GM19023 (cell line): ENCODE results near the gene CCND1.
A peak's percentile ranks its signal among the peaks of the same experiment; 100 is the strongest.

ENCODE experiments used
- ATAC-seq: cut with Tn5 transposase; IDR thresholded peaks from one replicate; pipeline ENCODE4 v1.9.1; 2021; ENCODE audit warnings: mild to moderate bottlenecking, moderate library complexity; ENCODE audit not compliant: unreplicated experiment

Gene CCND1

DNA sequence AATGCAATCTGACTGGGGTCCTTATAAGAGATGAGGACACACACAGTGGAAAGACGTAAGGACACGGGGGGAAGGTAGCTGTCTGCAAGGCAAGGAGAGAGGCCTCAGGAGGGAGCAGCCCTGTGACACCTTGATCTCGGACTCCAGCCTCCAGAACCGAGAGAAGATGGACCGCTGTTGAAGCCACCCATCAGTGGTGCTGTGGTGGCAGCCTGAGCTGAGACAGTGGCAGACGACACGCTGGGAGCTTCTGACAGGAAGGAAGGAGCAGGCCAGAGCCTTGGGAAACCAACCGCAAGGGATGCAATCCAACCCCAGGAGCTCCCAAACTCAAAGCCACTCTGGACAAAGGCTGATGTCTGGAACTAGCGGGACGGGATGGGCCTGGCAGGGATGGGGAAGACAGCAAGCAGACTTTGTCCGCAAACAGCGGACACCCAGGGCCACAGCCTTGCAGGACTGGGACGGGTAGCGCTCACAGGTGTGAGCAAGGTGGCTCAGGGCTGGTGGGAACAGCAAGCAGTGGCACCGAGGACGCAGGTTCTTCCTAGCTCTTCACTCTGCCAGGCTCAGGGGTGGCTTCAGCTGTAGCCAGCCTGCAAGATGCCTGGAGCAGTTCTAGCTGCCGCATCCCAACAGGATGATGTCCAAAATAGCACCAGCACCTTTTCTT is 23.3 kb downstream of the CCND1 start:
- no peak for ATAC-seq

DNA sequence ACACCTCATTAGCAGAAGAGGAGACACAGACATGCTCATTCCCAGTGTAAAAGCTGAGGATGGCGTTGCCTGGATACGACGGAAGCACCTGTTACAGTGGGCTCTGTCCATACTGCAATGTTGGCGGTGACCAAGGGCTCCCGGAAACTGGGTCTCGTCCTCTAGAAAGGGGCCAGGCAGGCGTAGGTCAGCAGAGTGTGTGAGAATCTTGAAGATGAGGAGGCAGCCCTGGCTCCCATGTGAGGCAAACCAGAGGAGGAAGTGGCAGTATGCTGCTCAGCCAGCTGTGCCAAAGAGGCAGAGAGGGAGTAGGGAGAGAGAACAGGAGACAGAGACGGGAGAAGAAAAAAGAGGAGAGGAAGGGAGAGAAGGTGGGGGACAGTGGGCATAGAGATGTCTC is 23.9 kb downstream of the CCND1 start:
- ATAC-seq, result no peak

DNA sequence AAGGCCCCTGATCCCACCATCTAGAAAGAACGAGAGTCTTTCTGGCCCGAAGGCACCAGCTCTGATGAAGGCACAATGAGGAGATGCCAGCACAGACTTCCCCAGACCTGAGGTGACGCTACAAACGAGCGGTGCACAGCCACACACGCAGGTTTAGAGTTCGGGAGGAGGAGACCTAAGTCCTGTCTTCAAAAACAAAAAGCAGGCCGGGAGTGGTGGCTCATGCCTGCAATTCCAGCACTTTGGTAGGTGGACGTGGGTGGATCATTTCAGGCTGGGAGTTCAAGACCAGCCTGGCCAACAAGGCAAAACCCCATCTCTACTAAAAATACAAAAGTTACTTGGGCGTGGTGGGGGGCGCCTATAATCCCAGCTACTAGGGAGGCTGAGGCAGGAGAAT is 24.7 kb downstream of the CCND1 start:
- no peak for ATAC-seq

DNA sequence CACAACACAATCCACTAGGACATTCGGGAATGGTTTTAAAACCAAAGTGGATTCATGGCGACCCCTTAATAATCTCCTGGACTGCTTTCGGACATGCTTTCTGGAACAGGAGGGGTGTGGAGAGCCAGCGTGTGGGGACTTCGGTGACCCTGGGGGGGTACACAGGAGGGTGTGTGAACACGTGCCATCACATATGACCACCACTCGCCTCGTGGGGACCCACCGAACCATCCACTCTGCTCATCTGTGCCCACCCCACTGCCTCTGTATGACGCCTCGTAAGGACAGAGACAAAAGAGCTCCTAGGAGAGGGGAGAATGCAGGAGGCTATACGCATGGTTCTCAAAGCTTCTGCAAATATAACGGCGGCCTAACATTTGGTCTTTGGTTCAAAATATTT is 25.3 kb downstream of the CCND1 start:
- no peak for ATAC-seq

DNA sequence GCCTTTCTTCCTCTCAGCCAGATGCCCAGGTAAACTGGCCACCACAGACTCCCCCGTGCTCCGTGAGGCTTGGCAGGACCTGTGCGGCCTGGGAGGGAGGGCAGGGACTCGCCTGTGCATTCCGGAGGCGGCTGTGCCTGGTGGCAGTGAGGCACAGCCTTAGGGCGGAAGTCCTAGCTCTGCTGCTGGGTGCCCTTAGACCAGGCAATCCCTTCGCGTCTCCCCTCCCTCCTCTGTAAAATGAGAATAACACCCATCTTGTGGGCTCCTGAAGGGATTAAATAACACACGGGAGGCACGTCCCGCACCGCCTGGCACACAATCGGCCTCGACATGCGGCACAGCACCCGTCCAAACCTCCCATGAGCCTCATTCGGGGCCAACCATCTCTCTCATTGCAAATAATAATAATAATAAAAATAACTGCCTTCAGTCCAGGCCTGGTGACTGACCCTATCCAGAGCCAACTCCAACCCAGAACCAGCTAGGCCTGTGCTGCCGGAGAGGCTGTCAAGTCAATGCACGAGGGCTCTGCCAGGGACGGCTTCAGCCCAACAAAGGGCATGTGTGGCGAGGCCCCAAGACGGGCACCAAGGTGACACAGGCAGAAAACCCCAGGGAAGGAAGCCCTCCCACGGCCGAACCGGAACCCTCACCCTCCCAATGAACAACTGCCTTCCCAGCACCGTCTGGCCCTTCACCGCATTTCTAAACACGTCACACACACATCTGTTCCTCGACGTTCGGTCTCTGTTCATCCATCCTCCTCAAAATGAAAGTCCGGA is 26.0 kb downstream of the CCND1 start:
- ATAC-seq, result no peak

DNA sequence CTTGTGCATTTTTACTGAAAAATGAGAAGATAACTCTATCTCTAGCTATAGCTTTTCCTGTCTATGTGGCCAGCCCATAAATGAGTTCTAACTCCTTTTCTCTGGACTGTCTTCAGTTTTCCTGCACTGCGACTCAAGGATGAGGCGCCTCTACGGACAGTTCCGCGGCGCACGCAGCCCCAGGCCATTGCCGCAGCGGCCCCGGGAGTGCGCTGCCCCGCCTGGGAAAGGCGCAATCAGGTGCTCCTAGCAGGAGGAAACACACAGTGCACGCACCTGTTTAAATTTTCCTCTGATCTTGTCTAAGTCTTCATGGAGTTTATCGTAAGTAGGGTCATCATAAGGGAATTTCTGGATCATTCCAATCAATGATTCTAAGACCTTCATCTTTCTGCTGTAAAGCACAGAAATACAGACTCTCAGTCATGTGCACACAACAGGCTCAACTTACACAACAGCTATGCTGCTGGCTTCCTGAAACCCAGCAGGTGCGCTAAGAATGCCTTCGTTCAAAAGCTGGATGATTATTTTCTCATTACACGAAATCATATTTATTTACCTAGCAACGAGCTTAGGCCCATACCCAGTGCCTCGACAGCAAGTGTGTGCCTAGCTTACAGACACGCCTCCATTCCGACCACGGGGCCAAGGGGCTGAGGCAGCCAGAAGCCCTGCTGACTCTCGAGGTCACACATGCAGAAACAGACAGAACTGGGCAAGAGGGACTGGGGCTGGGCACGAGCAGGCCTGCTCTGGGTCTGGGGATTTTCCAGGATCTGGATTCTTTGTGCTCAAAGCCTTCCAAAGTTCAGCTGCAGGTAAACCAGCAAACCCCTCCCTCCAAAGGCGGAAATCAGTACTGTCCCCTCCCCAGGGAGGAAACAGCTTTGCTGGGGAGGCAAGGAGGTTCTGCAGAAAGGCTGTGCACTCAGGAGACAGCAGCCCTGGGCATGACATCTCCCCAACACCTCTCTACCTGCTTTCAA is 27.0 kb downstream of the CCND1 start:
- ATAC-seq, result no peak

DNA sequence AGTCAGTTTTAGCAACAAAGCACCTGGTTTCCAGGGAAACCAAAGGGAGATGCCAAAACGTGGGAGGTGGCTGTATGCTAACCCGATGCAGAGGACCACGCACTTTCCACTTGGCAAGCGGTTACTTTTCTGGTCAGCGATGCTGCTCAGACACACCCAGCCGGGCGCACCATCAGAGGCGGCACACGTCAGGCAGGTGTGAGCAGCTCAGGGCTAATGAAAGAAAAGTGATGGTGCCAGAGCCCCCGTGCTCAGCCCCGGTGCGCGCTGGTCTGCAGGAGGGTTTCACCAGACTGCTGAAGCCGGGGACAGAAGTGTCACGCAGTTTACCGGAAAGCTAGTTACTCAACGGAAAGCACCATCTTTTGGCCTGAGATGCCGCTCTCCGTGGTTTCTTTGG is 28.5 kb downstream of the CCND1 start:
- no peak for ATAC-seq

DNA sequence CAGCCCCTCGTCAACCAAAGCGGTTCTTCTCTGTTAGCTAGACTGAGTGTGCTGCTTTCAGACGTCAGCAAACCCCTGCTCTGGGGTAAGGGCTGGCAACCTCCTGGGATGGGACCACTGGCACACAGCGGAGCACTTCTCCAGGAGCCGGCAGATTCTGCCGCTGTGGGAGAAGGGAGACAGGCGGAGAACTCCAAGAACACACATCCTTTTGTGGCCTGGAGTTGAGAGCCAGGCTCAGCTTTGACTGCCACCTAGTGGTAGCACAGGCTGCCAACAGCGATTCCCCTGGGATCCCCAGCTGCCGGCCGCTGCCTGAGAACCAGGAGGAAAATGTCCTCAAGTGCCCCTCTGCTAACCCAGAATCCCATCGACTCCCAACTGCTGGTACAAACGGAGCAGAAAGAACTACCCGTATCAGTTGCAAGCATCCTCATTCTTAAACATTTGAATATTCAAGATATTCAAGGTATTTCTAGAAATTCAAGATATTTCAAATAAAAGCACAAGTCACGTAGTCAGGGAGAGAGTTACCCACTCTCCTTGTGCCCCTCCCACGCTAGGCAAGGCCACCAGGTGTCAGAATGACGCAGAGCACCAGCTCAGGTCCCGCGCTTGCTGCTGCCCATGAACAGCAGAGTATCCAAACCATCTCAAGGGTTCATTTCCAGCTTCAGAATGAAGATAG is 29.3 kb downstream of the CCND1 start:
- no peak for ATAC-seq

DNA sequence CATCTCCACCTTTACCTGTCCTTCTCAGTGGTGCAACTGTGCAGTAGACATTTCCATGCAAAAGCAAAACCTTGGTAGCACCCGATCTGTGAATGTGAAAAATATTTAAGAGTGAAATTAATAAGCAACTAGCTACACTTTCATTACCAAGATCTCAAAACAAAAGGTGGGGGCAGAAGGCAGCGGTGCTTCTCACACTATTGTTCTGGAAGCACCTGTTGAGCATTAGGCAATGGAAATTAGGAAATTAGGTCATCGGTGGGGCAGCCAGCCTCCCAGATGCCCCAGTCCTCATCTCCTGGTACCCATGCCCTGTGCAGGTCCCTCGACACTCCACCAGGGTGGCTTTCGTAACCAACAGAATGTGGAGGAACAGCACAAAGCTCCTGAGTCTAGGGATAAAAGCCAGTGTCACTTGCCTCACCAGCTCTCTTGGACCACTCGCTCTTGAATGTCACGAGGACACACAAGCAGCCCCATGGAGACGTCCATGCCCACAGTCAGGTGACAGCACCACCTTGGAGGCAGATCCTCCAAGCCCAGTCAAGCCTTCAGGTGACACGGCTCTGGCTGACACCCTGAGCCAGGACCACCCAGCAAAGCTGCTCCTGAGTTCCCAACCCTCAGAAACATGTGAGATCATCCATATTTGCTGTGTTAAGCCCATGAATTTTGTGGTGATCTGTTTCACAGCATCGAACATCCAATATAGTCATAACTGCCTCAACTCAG is 30.9 kb downstream of the CCND1 start:
- no peak for ATAC-seq

DNA sequence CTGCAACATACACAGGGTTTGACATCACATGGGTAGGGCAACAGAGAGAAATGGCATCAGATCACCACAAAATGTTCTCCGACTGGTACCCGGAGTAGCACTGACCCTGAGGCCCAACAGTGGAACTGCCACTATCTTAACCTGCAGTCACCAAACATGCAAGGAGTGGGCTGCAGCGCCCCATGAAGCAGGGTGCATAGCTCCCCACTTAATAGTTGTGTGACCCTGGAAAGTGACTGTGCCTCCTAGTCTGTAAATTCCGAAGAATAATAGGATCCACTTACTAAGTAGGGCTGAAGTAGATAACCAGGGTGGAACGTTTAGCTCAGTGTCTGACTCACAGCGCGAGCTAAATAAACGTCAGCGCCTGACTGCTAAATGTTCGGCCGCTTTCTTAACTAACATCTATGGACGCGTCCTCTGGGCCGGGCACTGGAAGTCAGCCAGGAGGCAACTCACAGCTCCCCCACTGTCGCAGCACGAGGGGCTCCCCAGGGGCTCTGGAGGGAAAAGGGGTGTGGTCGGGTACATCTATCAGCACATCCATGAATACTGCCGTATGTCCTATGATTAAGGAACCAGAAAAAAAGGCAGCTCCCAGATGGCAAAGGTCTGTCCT is 33.4 kb downstream of the CCND1 start:
- no peak for ATAC-seq

DNA sequence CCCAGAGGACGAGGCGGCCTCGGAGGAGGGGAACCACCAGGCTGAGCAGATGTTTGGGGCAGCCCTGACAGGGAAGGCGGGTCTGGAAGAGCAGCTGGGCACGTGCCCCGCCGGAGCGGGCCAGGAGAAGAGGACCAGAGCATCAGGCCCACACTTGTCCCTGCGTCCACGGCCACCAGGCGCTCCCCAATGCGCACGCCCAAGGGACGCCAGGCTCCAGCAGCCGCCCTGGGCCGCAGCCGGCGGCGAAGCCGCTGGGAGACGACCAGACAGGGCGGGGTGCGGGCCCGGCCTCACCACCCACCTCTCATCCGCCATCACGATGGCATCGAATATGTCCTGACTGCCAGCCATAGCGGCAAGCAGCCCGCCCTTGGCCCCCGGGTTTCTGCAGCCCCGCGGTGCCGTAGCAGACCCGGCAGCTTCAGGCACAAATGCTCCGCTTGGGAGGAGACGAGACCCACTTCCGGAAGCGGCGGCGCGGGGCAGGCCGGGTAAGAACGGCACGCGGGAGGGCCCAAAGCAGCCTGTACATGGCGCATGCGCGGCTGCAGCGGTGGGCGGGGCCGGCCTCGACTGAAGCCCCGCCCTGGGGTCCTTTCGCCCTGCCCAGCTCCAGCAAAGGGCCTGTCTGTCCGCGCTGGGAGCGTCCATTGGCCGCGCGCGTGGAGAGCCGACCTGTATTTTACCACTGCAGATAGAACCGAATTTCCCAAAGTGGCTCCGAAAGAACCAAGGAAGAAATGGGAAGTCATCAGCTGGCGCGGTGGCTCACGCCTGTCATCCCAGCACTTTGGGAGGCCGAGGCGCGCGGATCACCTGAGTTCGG is 34.1 kb downstream of the CCND1 start, which contains the start of gene LTO1:
Gene LTO1 (minus strand): TSS at position 468 of the 829 bp plus-strand sequence. CDS start 114 bp downstream, at position 354.
- ATAC-seq, result peak; percentile 93

DNA sequence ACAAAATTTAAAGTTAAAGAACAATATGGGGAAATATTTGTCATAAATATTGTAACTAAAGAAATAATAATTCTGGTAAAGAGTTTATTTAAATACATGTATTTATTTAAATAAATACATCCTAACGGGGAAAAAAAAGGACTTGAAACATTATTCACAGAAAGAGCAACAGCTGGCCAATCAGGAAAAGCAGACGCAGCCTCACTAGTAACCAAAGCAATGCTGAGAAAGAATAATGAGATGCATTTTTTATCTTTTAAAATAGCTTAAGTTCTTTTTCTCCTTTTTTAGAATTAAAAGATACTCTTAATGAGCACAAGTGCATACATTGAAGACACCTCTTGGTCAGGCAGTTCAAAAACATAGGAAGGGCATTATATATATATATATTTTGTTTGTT is 36.8 kb downstream of the CCND1 start:
- no peak for ATAC-seq

DNA sequence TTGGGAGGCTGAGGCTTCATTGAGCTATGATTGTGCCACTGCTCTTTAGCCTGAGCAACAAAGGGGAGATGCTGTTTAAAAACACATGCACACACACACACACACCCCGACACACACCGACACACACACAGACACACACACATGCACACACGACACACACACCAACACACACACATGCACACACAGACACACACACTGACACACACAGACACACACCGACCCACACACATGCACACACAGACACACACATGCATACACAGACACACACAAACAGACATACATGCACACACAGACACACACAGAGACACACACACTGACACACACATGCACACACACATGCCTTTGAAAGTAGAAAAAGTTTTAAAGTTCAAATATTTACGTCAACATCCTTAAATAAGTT is 39.7 kb downstream of the CCND1 start:
- ATAC-seq, result no peak

DNA sequence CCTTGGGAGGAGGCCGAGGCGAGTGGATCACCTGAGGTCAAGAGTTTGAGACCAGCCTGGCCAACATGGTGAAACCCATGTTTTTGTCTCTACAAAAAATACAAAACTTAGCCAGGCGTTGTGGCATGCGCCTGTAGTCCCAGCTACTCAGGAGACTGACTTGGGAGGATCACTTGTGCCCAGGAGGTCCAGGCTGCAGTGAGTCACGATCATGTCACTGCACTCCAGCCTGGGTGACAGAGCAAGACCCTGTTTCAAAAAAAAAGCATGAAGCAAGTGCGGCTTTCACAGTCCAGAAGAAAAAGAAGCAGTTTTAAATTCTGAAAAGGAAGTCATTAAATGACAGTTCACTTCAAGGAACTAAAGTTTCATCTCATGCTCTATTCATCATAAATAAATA is 41.3 kb downstream of the CCND1 start:
- ATAC-seq, result no peak

DNA sequence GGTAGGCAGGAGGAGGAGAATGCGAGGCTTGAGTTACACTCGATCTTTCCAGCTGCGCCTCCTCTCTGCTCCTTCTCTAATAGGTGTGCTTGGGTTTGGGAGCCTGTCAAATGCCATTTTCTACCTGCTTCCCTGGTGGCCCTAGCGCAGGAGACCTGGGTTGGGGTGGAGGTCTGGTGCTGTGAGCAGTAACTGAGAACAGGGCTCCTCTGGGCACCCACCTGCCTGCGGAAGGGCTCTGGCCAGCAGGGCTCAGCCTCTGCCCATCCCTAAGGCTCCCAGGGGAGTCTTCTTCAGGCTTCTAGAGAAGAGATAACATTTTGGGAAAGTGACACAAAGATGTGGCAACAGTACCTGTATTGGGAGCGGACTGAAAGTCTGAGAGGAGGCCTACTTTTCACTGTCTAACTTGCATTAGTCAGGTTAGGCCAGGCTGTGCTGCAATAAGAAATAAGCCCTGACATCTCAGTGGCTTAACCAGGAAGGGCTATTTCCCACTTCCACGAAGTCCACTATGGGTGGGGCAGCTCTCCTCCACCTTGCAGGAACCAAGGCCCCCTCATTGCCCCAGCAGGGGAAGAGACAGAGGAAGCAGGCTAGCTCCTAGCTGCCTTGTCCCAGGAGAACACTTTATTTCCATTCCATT is 41.8 kb downstream of the CCND1 start:
- ATAC-seq, result no peak

DNA sequence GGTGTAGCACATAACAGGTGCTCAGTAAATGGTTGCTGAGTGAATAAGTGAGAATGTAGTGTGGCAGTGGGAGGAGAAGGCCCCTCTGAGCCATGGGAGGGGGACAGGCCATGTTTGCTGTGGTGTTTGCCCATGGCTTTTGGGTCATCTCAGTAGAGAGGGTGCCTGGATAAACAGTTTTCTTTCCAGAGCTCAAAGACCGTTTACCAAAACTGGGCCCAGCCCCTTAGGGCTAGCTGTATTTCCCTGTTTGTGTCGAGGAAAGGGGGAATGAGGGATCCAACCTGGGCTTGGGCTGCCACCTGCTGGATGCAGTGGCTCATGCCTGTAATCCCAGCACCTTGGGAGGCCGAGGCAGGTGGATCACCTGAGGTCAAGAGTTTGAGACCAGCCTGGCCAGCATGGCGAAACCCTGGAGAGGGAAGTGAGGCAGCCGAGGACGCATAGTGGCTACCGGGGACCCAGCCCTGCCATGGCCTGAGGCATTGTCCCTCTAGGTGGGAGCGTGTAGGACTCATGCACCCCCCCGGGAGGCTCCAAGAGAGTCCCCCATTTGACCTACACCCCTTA is 42.9 kb downstream of the CCND1 start:
- no peak for ATAC-seq

DNA sequence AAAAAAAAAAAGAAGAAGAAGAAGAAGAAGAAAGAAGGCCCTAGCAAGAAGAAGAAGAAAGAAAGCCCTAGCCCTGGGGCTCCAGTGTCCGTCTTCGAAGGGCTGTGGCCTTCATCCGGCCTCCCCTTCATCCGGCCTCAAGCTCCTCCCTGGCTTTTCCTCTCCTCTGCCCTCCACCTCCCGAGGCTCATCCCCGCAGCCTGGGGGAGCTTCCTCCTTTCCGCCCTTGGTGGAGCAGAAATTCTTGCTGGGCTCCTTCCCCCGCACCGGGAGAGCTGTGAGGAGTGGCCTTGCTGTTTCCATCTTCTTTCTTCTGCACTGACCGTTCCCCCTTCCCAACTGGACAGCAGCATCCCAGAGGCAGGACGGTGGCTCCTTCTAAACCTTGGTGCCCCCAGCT is 43.7 kb downstream of the CCND1 start:
- ATAC-seq, result no peak

DNA sequence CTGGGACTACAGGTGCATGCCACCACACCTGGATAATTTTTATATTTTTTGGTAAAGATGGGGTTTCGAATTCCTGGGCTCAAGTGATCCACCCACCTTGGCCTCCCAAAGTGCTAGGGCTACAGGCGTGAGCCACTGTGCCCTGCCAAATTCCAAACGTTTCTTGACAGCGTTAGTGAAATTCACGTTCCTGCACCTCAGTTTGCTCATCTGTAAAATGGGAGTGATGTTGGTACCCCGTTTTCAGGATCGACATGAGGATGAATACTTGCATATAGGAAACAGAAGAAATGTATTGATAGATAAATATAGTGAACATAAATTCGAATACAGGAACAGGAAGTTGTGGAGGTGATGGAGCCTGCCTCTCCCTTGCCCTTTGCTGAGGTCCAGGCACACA is 44.4 kb downstream of the CCND1 start:
- ATAC-seq, result no peak
